Mucosa of gallbladder (tissue), 1 donor: ENCODE results near the gene VWF. TPM values are rescaled to one million over a fixed set of nuclear protein-coding genes. Genes with fewer than 3 reads are reported as not detected.

Experiments
- DNase-seq: peaks from one replicate; pipeline ENCODE4 v3.0.0-alpha.2; 2020; ENCODE audit warnings: low spot score
- total RNA-seq: library from RNA; stranded (reverse); gene quantifications from one replicate; pipeline ENCODE4 v1.2.1, GENCODE V29; 2021
- donor health status: DM: no; HTN: no; CAD: no.

VWF gene
- total RNA-seq, 1 donor from 2014 or later, result 97.3 TPM

DNA sequence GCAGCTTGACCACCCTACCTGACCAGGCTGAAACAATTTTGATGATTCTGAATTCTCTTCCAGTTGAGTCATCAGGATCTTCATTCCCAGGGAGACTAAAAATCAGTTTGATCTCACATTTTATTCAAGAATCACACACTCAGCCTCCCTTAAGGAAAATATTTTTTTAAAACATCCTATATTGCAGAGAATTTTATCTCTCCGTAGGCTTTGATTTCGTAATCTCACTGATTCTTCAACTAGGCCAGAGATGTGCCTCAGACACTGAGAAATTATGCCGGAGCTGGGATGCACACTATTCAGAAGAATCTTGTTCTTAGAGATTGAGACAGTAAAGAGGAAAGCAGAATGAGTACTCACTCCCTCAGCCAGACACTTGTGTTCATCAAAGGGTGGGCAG is 172.4 kb downstream of the VWF start:
- DNase-seq, result no peak

DNA sequence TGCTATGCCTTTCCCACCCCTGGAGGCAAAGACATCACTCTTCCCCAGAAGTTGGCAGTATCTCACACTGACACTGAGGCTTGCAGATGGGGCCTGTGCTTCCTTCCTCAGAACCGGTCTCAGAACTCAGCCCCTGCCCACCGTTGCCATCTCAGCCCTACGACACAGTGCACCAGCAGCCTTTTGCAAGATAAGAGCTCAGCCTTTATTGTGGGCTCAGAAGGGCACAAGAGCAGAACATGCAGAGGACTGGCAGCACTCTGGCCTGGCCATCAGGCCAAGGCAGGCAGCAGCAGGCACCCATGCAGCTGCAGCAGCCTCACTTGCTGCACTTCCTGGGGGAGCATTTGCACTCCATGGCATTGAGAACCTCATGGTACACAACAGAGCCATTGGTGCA is 175.8 kb downstream of the VWF start:
- no peak for DNase-seq

GRCh38 chr12:5947006-5947405 is 177.5 kb downstream of the VWF start:
- DNase-seq, result no peak

DNA sequence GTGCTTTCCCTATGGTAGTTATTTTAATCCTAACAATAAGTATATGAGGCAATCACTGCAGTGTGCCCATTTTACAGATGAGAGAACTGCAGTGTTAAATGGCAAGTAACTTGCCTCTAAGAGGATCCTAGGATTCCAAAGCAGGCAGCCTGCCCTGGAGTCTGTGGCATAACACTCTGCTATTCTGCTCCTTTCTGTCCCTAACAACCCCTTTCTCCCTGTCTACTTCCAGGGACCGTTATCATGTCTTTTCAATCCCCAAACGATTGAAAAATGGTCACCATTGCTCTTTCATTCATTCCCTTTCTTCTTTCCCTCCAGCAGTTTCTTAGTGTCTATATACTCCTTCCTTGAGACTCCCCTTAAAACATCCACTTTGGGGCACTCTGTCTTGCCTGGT is 178.1 kb downstream of the VWF start:
- DNase-seq, result no peak

DNA sequence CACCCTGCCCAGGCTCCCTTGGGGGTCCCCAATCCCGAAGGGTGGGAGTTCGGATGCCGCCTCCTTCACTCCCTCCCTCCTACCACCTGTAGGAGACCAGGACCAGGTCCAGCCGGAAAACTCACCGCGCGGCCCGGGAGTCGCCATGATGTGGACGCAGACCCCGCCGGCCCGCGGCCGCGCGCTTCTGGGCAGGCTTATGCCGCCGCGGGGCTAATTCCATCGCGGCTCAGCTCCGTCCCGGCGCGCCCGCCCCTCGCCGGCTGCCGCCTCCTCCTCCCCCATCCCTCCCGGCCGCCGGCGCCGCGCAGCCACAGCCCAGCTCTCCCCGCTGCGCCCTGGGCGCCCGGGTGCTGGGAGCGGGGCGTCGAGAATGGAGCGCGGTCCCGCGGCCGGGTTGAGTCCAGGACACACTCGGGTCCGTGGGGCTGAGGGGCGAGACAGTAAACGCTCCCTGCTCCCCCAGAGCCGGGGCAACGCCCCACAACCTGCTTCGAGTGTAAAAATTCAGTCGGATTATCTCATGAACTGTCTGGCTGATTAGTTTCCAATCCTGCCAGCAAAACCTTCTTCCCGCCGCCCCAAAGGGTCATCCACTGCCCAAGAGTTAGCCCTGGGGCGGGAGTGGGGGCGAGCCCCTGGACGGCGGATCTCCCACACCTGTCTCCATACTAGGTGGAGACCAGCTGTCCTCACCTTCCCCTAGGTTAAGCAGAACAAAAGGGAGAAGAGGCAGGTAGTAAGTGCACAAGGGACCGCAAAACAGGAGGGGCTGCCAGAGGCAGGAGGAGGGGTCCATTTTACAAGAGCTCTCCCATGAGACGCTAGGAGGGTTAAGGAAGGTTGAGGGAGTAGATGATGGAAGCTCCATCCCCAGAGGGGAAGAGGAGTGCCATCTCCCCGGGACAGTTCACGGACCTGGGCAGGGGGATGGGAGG is 179.1 kb downstream of the VWF start, which contains the start of gene ANO2:
TSS of gene ANO2 (minus strand) at position 189 of the 938 bp plus-strand sequence. CDS start at position 147, 42 bp downstream.
- DNase-seq, result no peak

GRCh38 chr12:5944688-5945070 is 179.8 kb downstream of the VWF start:
- no peak for DNase-seq

DNA sequence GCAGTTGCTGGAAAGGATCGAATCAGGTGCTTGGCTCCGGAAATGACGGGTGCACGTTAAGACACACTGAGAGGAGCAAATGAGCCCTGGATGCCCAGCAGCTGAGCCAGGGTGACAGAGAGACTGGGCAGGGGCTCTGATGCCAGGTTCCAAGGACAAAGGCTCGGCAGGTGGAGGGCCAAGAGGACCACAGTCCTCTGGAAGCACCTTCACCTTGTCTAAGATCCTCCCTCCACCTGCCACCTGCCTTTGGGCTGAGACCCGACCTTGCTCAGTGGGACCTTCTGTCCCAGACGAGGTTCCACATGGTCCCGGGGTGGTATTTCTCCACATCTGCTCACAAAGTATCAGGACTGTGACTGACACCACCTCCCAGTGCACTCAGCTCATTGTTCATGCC is 180.4 kb downstream of the VWF start:
- no peak for DNase-seq

DNA sequence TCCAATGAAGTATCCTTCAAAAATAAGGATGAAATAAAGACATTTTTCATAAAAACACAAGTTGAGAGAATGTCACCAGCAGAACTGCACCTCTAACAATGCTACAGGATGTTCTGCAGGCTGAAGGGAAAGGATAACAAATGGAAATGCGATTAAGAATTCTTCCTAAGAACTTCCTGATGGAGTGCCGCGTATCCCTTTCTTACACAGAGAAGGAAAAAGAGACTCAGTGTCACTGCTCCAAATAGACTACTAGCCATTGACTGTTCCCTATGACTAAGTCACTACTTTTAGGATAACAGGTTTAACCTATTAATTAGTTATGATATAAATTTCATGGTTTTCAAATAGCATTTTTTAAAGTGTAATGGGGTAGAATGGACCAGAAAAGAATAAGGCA is 182.6 kb downstream of the VWF start:
- DNase-seq, result no peak

GRCh38 chr12:5927732-5928516 is 196.5 kb downstream of the VWF start:
- no peak for DNase-seq

- DNase-seq, result no peak
Measured at GRCh38 chr12:5925646-5926045, 198.8 kb downstream of the VWF start.

DNA sequence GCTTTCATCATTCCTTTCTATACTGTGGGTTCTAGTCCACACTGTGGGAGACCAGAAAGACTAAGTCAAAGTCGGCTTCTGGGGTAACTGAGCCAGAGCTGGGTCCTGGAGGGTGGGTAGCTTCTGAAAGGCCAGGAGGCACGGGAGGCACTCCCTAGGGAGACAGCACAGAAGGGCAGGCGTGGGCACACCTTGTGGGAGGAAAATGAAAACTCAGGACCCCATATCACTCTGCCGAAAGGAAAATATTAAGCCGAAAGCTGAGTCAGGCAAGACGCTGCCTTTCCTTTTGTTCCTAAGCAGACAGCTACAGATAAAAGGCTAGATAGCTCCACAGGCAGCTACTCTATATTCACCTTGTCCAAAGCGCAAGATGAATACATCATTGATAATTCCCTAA is 200.1 kb downstream of the VWF start:
- DNase-seq, result no peak

GRCh38 chr12:5923751-5924150 is 200.7 kb downstream of the VWF start:
- DNase-seq, result no peak

DNA sequence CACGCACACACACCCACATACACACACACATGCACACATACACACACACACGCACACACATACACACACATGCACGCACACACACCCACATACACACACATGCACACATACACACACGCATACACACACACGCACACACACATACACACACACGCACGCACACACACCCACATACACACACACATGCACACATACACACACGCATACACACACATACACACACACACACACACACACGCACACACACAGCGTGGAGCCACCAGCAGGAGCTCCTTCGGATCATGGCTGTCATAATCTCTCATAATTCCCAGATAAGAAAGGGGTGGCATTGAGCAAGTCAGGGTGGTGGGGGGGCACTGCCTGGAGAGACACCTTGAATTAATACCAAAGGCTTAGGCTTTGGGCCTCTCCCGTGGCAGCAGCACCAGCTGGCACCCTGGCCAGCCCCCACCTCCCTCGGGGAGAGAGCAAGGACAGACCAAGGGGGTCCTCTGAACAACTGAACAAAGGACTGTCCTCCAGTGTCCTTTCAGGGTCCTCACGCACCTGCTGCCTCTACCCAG is 201.3 kb downstream of the VWF start:
- DNase-seq, result no peak

DNA sequence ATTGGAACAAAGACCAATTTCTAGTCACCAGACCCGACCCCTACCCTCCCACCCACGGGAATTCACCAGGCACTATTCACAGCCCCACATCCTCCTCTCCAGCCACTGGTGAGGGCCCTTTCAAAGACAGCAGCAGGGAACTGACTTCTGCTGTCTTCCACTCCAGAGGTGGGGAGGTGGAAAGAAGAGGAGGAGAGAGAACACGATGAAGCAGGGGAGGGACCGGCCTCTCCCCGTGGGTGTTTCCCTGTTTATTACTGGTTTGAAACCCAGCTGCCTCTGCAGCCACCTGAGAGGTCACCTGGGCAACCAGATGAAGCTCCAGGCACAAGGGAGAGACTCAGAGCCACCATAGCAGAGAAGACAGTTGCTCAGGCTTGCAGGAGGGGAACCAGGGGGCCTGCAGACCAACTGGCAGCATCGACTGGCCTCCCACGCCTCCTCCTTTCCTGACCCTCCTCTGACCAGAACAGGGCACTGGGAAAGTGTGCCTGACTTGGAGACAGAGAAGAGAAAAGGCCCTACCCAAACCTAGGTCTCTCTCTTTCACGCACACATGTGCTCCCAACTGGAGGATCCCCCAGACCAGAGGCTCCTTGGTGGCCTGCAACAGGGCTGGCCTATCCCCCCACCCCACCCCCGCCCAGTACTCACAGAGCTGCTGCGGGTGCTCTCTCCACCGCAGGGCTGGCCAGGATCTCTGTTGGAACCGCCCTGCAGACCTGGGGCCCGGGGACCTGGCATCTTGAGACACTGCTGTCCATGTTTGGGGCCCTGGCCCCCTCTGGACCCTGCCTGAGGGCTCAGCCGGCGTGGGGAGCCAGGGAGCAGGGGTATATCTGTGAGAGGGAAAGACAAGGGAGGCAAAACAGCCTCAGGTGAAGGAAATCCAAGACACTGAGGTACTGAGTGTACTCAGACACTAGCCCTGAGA is 202.2 kb downstream of the VWF start:
- DNase-seq, result no peak

DNA sequence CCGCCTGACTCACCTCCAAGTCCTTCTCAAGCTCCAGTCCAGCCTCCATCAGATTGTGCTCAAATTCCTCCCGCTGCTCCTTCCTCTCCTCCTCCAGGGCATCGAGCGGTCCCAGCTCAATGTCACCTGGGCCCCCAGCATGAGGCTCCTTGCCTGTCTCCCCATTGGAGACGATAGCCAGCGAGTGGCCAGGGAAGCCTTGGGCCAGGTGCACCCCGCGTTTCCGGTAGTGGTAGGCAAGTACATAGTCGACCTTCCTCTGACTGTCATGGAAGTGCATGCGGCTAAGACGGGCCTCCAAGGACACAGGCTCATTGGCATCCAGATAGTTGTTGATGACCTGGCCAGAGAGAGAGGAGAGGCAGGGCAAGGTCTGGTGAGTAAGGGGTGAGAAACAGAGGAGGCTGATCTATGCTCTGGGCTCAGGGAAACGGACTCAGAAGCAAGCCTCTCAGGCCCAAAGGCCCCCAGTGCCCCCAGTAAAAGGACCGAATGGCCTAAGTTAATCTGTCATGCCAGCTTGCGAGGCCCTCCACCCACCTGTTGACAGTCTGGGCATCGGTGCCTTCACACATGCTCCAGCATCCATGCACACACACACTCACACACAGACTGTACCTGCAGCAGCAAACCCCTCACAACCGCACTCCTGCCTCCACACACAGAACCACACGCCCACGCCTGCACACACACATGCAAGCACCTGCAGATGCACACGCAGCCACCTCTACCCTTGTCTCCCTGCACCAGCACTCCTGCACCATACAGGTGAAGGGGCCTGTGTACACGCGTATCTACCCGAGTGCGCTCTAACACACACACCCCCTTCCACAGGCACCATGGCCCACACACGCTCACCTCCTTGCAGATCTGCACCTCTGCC is 203.2 kb downstream of the VWF start:
- DNase-seq, result no peak

DNA sequence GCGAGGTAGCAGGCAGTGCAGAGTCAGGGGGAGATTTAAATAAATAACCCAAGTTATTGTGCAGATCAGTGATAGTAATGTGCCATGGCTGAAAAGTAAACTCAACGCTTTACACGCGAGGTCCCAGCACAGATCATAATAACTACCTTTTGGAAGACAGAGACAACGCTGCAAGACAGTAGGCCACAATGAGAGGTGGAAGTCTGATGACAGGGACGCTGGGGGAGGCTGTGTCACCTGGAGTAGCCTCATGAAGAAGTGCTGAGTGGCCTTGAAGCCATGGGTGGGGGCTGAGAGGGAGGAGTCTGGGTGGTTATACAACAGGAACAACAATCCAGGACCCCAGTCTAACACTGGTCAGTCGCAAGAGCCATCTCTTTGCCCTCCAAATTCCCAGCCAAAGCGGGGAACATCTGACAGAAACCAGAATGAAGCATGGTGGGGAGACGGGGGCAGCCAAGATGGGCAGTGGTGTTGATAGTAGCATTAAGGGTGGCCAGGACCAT is 207.6 kb downstream of the VWF start:
- DNase-seq, result no peak

DNA sequence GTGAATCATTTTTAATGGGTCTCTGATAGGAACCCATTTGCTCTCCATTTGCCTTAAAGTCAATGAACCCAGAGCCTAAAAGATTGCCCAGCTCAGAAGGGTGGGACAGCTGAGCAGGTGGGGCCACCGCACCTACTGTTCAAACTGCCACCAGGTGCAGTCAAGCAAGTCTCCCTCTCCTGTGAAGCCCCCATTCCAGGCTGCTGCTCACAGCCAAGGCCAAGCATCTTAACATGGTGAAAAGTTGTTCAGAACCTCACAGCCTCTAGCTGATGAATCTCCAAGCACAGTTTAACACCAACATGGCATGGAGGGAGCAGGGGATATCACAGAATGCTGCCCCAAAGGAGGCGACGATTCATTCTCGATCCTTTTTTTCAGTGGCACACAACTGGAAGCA is 209.0 kb downstream of the VWF start:
- no peak for DNase-seq

- no peak for DNase-seq
Measured at GRCh38 chr12:5914387-5915149, 209.9 kb downstream of the VWF start.

- no peak for DNase-seq
Measured at GRCh38 chr12:5913387-5913786, 211.1 kb downstream of the VWF start.
